ENCODE measurements around the gene NARS2.
"Not testable (repeated sequence)": the region's sequence is repeated elsewhere in the genome, so short reads cannot be mapped to it uniquely, and the experiment has no call there.

NARS2 gene

DNA sequence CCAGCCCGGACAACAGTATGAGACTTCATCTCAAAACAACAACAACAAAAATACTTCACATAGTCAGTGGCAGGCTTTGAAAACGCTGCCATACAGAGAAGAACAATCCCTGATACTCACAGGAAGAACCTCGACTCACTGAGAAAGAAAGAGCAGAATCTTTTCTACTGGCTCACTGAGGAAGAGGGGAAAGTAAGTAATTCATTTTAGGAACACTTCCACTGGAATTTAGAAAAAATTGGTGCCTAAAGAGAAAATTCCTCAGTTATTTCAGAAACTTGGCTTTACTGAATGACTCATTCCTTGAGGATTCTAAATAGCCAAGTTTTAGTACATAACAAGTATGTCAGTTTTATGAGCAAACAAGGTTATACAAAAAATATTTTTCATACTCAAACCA is 12.3 kb downstream of the NARS2 start:
- H3K9ac ChIP-seq: peak overlapping the region; percentile 73
- peaks cover 44% of the 10 kb centered on the region for H3K36me3 ChIP-seq
- no peaks in the 10 kb centered on the region for H3K27me3 ChIP-seq
- H3K9me3 ChIP-seq: no peaks in the 10 kb centered on the region
- H3K4me1 ChIP-seq: peaks cover 76% of the 10 kb centered on the region
- 0 out of 2 replicates have a peak overlapping the region, but pooled peaks have one; percentile 44 for H3K4me3 ChIP-seq
- H3K27ac ChIP-seq: peak overlapping the region; percentile 89
- peak overlapping the region; percentile 80 for H3K4me2 ChIP-seq
- no peaks in the 10 kb centered on the region for H4K20me1 ChIP-seq
- TF ChIP-seq Cebpa-rat (IDR thresholded peaks at IDR 0.05): no peak

GRCh38 chr11:78560826-78561484 is 13.7 kb downstream of the NARS2 start:
- Histone ChIP-seq H4K20me1 (no peaks in the 10 kb centered on the region), H3K27me3 (no peaks in the 10 kb centered on the region), H3K4me1 (peaks cover 67% of the 10 kb centered on the region), H3K4me2 (peak overlapping the region; percentile 80), H3K27ac (peak overlapping the region; percentile 89), H3K9ac (peak overlapping the region; percentile 73), H3K9me3 (no peaks in the 10 kb centered on the region), H3K4me3 (peak overlapping the region; percentile 44; the same call in 1 of the 2 replicates), H3K36me3 (peaks cover 54% of the 10 kb centered on the region)
- no peak for TF ChIP-seq Cebpa-rat (IDR thresholded peaks at IDR 0.05)

GRCh38 chr11:78560153-78560552 is 14.5 kb downstream of the NARS2 start:
- Histone ChIP-seq H3K27ac (peak overlapping the region; percentile 89), H3K4me1 (peaks cover 61% of the 10 kb centered on the region), H3K9me3 (no peaks in the 10 kb centered on the region), H3K4me3 (peak overlapping the region; percentile 12; the same call in 1 of the 2 replicates), H3K4me2 (peak overlapping the region; percentile 80), H4K20me1 (no peaks in the 10 kb centered on the region), H3K36me3 (peaks cover 54% of the 10 kb centered on the region), H3K27me3 (no peaks in the 10 kb centered on the region), H3K9ac (peak overlapping the region; percentile 31; the same call in 1 of the 2 replicates)
- TF ChIP-seq Cebpa-rat (IDR thresholded peaks at IDR 0.05): no peak

DNA sequence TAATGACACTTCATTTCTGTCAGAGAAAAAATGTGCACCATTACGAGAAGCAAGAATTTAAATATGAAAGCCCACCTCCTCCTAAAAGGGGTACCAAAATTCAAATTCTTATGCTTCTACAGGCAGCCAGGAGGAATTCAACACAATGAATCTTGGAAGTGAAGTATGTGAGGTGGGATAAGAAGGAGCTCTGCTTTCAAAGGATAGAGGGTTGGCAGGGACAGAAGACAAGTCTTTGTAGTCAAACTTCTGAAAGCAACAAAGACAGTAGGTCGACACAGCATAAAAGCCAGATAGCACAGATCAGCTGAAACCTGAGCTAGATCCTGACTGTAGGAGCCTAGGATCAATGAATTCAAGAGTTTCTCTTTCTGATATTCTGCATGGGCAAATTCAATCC is 17.4 kb downstream of the NARS2 start:
- Histone ChIP-seq H3K27ac (no peak overlapping the region), H3K9ac (no peak overlapping the region), H3K9me3 (0 out of 2 replicates have a peak, but pooled peaks cover 6% of the 10 kb centered on the region), H3K4me1 (peaks cover 34% of the 10 kb centered on the region), H3K4me3 (no peak overlapping the region), H4K20me1 (no peaks in the 10 kb centered on the region), H3K4me2 (no peak overlapping the region), H3K27me3 (no peaks in the 10 kb centered on the region), H3K36me3 (peaks cover 66% of the 10 kb centered on the region)
- no peak for TF ChIP-seq Cebpa-rat (IDR thresholded peaks at IDR 0.05)

DNA sequence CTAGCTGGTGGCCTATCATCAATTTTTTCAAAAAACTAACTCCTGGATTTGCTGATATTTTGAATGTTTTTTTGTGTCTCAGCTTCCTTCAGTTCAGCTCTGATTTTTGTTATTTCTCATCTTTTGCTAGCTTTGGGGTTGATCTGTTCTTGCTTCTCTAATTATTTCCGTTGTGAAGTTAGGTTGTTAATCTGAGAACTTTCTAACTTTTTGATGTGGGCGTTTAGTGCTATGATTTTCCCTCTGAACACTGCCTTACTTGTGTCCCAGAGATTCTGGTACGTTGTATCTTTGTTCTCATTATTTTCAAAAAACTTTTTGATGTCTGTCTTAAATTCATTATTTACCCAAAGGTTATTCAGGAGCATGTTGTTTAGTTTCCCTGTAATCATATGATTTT is 19.1 kb downstream of the NARS2 start:
- peaks cover 78% of the 10 kb centered on the region for H3K36me3 ChIP-seq
- H3K27me3 ChIP-seq: no peaks in the 10 kb centered on the region
- no peaks in the 10 kb centered on the region for H4K20me1 ChIP-seq
- H3K4me3 ChIP-seq: no peak overlapping the region
- H3K4me2 ChIP-seq: no peak overlapping the region
- TF ChIP-seq Cebpa-rat (IDR thresholded peaks at IDR 0.05): no peak
- H3K27ac ChIP-seq: no peak overlapping the region
- no peak overlapping the region for H3K9ac ChIP-seq
- 0 out of 2 replicates have a peak, but pooled peaks cover 8% of the 10 kb centered on the region for H3K9me3 ChIP-seq
- H3K4me1 ChIP-seq: peaks cover 18% of the 10 kb centered on the region

DNA sequence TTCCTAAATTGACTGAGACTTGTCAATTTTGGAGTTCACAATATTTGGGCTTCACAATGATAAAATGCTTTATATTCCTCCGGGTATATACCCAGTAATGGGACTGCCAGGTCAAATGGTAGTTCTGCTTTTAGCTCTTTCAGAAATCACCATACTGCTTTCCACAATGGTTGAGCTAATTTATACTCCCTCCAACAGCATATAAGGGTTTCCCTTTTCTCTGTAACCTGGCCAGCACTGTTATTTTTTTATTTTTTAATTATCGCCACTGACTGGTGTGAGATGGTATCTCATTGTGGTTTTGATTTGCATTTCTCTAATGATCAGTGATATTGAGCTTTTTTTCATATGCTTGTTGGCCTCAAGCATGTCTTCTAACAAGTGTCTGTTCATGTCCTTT is 21.8 kb downstream of the NARS2 start:
- Histone ChIP-seq H3K27me3 (no peaks in the 10 kb centered on the region), H3K9me3 (0 out of 2 replicates have a peak, but pooled peaks cover 8% of the 10 kb centered on the region), H3K4me2 (no peak overlapping the region), H3K27ac (no peak overlapping the region), H3K4me1 (no peaks in the 10 kb centered on the region), H3K9ac (no peak overlapping the region), H3K36me3 (peaks cover 70% of the 10 kb centered on the region), H3K4me3 (no peak overlapping the region), H4K20me1 (no peaks in the 10 kb centered on the region)
- no peak for TF ChIP-seq Cebpa-rat (IDR thresholded peaks at IDR 0.05)

DNA sequence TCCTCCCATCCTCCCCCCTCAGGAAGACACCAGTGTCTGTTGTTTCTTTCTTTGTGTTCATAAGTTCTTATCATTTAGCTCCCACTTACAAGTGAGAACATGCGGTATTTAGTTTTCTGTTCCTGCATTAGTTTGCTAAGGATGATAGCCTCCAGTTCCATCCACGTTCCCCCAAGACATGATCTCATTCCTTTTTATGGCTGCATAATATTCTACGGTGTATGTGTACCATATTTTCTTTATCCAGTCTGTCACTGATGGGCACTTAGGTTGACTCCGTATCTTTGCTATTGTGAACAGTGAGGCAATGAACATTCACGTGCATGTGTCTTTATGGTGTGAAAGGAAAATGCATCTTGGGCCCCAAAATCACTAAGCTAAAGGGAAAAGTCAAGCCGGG is 22.5 kb downstream of the NARS2 start:
- H3K9ac ChIP-seq, H4K20me1 ChIP-seq, H3K4me3 ChIP-seq, H3K27ac ChIP-seq, H3K4me2 ChIP-seq, H3K4me1 ChIP-seq, H3K27me3 ChIP-seq, H3K9me3 ChIP-seq: not testable (repeated sequence)
- H3K36me3 ChIP-seq: peaks cover 74% of the 10 kb centered on the region

GRCh38 chr11:78551066-78551465 is 23.6 kb downstream of the NARS2 start:
- Histone ChIP-seq H3K9me3 (0 out of 2 replicates have a peak, but pooled peaks cover 8% of the 10 kb centered on the region), H3K4me1 (no peaks in the 10 kb centered on the region), H3K9ac (no peak overlapping the region), H3K36me3 (peaks cover 74% of the 10 kb centered on the region), H3K27me3 (no peaks in the 10 kb centered on the region), H4K20me1 (no peaks in the 10 kb centered on the region), H3K27ac (no peak overlapping the region), H3K4me2 (no peak overlapping the region), H3K4me3 (no peak overlapping the region)
- TF ChIP-seq Cebpa-rat (IDR thresholded peaks at IDR 0.05): no peak

DNA sequence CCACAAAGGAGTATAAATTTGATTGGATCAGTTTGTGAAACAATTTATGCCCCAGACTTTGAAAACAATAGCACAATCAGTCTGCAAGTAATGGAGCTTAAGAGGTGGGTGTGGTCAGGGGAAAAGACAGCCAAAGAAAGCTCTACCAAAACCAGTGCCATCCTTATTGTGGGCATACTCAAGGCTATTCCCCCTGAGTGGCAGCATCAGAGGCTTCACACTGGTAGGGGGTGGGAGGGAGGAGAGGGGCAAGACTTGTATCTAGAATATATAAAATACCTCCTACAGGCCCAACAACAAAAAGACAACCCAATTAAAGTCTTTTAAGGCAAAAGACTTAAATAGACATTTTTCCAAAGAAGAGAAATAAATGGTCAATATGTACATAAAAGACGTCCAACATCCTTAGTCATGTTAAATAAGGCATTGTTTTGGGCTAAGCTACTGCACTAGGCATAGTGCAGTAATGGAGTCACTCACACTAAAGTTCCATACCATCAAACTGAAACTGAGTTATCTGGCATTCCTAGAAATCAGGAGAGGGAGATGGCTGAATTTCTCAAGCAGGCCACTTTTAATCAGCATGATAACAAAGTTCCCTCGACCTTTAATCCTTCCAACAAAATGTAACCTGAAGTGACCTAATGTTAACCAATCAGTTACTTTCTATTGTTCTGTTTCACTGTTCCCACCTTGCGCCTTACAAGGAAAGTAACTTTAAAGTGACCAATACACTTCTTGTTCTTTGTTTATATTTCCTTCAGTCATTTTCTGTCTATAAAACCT is 24.8 kb downstream of the NARS2 start:
- H3K36me3 ChIP-seq: peaks cover 70% of the 10 kb centered on the region
- no peaks in the 10 kb centered on the region for H3K27me3 ChIP-seq
- TF ChIP-seq Cebpa-rat (IDR thresholded peaks at IDR 0.05): no peak
- H3K9me3 ChIP-seq: 0 out of 2 replicates have a peak, but pooled peaks cover 8% of the 10 kb centered on the region
- H3K4me3 ChIP-seq: no peak overlapping the region
- H4K20me1 ChIP-seq: no peaks in the 10 kb centered on the region
- H3K9ac ChIP-seq: no peak overlapping the region
- H3K4me2 ChIP-seq: no peak overlapping the region
- no peaks in the 10 kb centered on the region for H3K4me1 ChIP-seq
- H3K27ac ChIP-seq: no peak overlapping the region

Measured in BLaER1 (cell line).